Fibroblast of peridontal ligament (primary cell): ENCODE measurements around the gene DCDC2C.

ENCODE experiments used
- DNase-seq: peaks from one replicate; pipeline ENCODE4 v3.0.0-alpha.2; 2010; ENCODE audit errors: extremely low read depth

The DCDC2C gene

GRCh38 chr2:3827673-3828575, 124.5 kb downstream of the DCDC2C start:
- no peak for DNase-seq

- DNase-seq, result no peak
These were observed 127.4 kb downstream of the DCDC2C start for GRCh38 chr2:3830796-3831195.

- DNase-seq, result no peak
These were observed 133.7 kb downstream of the DCDC2C start for GRCh38 chr2:3837086-3837485.

GRCh38 chr2:3838348-3838747, 135.0 kb downstream of the DCDC2C start:
- no peak for DNase-seq

GRCh38 chr2:3839476-3839875, 136.1 kb downstream of the DCDC2C start:
- DNase-seq, result no peak

- DNase-seq, result no peak
These were observed 137.3 kb downstream of the DCDC2C start for GRCh38 chr2:3840611-3841155.

- no peak for DNase-seq
These were observed 144.2 kb downstream of the DCDC2C start for GRCh38 chr2:3847397-3848052.

GRCh38 chr2:3848776-3849175, 145.4 kb downstream of the DCDC2C start:
- no peak for DNase-seq

GRCh38 chr2:3849213-3849612, 145.8 kb downstream of the DCDC2C start:
- DNase-seq, result no peak

GRCh38 chr2:3857576-3857975, 154.2 kb downstream of the DCDC2C start:
- DNase-seq, result no peak

GRCh38 chr2:3864943-3865865, 161.8 kb downstream of the DCDC2C start:
- DNase-seq, result no peak

GRCh38 chr2:3867469-3867868, 164.1 kb downstream of the DCDC2C start:
- no peak for DNase-seq

- no peak for DNase-seq
These were observed 164.8 kb downstream of the DCDC2C start for GRCh38 chr2:3868012-3868805.

GRCh38 chr2:3870222-3870621, 166.8 kb downstream of the DCDC2C start:
- DNase-seq, result no peak

GRCh38 chr2:3871002-3871401, 167.6 kb downstream of the DCDC2C start:
- no peak for DNase-seq

- DNase-seq, result no peak
These were observed 169.1 kb downstream of the DCDC2C start for GRCh38 chr2:3872451-3872850.

GRCh38 chr2:3873899-3874298, 170.5 kb downstream of the DCDC2C start:
- no peak for DNase-seq

- DNase-seq, result no peak
These were observed 172.8 kb downstream of the DCDC2C start for GRCh38 chr2:3876221-3876620.

GRCh38 chr2:3876685-3877084, 173.3 kb downstream of the DCDC2C start:
- DNase-seq, result no peak

- no peak for DNase-seq
These were observed 182.6 kb downstream of the DCDC2C start for GRCh38 chr2:3885629-3886628.
